Suppressor macrophage (primary cell): ENCODE results near the gene GPBP1L1.
"Not testable (repeated sequence)": the region's sequence is repeated elsewhere in the genome, so short reads cannot be mapped to it uniquely, and the experiment has no call there.

ENCODE experiments used
- DNase-seq, 4 experiments: peaks; one replicate each; pipeline ENCODE4 v3.0.0-alpha.2; 2020 to 2022
- total RNA-seq, 17 experiments: gene quantifications; one replicate each; lab custom pipeline; 2026; ENCODE audit warnings: mixed read lengths in 6 of 17, inconsistent platforms in 3 of 17; lab: John Stamatoyannopoulos, UW

The GPBP1L1 gene
- 105 to 192 (median 144) reads per million in 17 experiments for total RNA-seq

GRCh38 chr1:45686288-45687013, at the start of gene GPBP1L1:
GPBP1L1 (minus strand) TSS chr1:45686533; CDS start chr1:45659087, 27,446 bp downstream.
- peak; percentile 98 to 99 (median 98) for DNase-seq

GRCh38 chr1:45730780-45731319, 44.5 kb upstream of the GPBP1L1 start:
- no peak for DNase-seq

GRCh38 chr1:45730075-45730779, 43.9 kb upstream of the GPBP1L1 start:
- DNase-seq = peak; percentile 45 to 72 (median 68)

GRCh38 chr1:45726007-45726406, 39.7 kb upstream of the GPBP1L1 start:
- not testable (repeated sequence) for DNase-seq

DNA sequence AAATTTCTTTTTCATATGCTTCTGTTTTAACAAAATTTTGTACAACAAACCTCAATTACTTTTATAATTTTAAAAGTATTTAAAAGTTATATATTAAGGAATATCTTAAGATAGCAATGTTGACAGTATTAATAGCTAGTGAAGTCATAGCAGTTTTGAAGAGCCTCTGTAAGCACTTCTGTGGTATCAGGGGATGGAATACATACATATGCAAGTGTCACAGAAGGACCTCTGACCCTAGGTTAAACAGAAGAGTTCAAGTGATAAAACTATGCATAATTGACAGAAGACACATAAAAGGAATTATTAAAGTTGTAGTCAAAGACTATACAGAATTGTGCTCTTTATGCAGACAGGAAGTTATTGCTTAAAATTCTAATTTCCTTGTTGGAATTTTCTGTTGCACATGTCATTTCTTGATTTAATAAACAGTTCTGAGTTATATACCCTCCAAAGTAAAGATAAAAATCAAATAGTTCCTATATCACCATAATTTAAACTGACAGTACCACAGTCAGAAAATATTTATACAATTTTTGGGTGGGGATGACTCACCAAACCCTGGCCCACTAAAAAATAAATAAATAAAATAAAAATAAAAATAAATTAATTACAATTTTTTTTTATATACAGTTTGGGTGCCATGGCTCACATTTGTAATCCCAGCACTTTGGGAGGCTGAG, 37.1 kb upstream of the GPBP1L1 start:
- peak in 1 of 4 experiments; percentile 17 for DNase-seq

DNA sequence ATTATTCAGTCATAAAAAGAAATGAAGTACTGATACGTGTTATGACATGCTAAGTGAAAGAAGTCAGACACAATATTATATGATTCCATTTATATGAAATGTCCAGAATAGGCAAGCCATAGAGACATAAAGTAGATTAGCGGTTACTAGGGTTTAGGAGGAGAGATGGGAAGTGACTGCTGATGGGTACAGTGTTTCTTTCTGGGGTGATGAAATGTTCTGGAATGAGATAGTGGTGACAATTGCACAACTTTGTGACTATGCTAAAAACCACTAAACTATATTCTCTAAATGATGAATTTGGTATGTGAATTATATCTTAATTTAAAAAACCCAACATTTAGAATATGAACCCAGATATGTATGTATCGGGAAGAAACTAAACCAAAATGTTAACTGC, 36.5 kb upstream of the GPBP1L1 start:
- DNase-seq = peak; percentile 18 to 63 (median 48)

- no peak for DNase-seq
Measured at GRCh38 chr1:45721207-45721606, 34.9 kb upstream of the GPBP1L1 start.

DNA sequence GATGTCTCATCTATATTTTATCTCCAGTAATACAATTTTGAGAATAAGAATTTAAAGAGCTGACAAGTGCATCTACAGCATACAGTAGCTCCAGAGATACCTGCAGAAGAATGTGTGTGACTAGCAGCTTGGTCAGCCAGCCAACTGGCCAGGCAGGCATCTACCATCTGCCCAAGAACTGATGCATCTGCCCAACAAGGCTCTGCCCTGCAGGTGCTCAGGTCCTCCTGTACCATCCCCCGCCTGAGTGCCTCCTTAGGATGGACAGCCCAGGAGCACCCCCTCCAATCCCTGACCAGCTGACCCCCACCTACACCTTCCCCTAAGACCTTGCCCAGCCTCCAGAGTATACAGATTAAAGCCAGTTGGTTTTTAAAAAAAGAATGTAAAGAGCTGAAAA, 32.0 kb upstream of the GPBP1L1 start:
- DNase-seq = no peak

GRCh38 chr1:45717386-45717785, 31.1 kb upstream of the GPBP1L1 start:
- not testable (repeated sequence) for DNase-seq

GRCh38 chr1:45716700-45717099, 30.4 kb upstream of the GPBP1L1 start:
- DNase-seq = no peak

DNA sequence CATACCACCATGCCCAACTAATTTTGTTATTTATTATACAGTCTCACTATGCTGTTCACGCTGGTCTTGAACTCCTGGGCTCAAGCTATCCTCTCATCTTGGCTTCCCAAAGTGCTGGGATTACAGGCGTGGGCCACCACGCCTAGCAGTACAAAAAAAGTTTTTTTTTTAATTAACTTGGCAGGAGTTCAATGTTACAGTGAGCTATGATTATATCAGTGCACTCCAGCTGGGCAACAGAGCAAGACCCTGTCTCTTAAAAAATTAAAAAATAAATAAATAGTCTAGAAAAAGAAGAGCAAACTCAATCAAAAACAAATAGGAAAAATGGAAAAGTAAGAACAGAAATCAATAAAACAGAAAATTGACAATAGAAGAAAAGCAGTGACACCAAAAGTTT, 27.4 kb upstream of the GPBP1L1 start:
- no peak for DNase-seq

DNA sequence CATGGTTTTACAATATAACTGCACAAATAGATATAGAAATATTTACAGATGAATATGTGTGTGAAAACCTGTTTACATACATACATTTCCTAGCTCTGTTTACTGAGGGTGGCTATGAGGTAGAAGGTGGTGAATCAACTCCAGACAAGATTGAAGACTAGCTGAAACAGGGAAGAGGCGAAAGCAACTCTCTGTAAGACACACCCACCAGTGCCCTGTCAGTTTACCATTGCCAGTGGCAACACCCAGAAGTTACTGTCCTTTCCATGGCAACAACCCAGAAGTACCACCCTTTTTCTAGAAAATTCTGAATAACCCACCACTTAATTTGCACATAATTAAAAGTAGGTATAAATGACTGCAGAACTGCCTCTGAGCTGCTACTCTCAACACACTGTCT, 18.3 kb upstream of the GPBP1L1 start:
- no peak for DNase-seq

DNA sequence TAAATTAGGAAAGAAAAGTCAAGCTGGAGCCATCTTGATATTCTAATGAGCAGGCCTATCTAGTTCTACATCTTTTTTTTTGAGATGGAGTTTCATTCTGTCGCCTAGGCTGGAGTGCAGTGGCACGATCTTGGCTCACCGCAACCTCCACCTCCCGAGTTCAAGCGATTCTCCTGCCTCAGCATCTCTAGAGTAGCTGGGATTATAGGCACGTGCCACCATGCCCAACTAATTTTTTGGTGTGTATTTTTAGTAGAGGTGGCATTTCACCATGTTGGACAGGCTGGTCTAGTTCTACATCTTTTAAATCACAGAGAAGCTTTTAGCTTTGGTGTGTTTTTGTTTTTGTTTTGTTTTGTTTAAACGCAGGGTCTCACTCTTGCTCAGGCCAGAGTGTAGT, 8.5 kb upstream of the GPBP1L1 start:
- no peak for DNase-seq

GRCh38 chr1:45693811-45694210, 7.5 kb upstream of the GPBP1L1 start:
- DNase-seq = not testable (repeated sequence)

GRCh38 chr1:45687754-45688740, 1.7 kb upstream of the GPBP1L1 start, which contains the start of gene TMEM69:
TMEM69 (plus strand) TSS chr1:45688181; CDS start chr1:45691069, 2,888 bp downstream.
- DNase-seq = peak; percentile 90 to 94 (median 91)

DNA sequence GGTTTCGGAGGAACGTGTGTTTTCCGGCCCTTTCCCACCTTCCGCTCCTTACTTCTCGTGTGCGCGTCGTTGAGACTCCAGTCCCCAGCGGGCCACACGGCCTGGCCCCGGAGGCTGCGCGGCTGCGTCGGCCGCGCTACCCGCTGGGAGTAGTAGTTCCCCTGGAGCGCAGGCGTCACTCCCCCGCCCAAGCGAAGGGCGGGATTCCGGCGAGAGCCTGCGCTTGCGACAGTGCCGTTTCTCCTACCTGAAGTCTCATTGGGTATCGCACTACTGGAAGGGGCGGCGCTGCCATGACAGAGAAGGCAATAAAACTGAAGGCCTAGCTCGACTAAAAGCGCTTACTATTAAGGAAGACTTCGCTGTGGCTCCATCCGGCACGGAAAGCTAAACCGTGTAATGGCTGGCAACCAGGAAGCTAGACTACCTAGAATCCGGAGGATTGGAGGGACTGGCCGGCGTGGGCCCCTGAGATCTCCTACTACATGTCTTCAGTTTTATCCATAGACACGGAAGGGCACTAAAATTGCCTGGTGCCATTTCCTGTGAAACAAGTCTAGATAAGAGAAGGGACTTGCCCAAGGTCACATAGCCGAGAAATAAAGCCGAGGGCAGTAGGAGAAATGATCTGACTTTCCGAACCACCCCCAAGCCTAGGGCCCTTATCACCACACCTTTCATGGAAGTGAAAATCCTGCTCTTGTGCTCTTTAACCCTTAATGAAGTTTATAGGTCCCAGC, 851 bp upstream of the GPBP1L1 start:
- DNase-seq = peak; percentile 99 to 100 (median 99)

GRCh38 chr1:45686015-45686287, 382 bp downstream of the GPBP1L1 start:
- DNase-seq = peak; percentile 51 to 71 (median 54)

- peak; percentile 38 to 57 (median 50) for DNase-seq
Measured at GRCh38 chr1:45685308-45686014, 872 bp downstream of the GPBP1L1 start.

DNA sequence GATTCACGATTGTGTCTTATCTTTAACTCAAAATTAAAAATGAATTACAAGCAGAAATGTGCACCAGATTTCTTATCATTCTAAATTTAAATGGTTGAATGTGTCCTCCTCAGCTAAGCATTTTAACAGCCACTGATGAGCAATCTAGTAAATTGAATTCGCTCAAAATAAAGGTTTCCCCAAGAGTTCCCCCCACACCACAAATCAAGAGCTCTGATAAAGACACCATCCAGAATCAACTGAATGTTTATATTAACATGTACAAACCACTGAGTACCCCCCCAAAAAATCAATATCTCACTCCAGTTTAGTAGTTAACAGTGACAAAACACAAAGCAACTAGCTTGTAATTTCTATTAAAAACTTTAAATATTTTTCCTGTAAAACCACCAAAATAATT, 1.9 kb downstream of the GPBP1L1 start:
- no peak for DNase-seq

DNA sequence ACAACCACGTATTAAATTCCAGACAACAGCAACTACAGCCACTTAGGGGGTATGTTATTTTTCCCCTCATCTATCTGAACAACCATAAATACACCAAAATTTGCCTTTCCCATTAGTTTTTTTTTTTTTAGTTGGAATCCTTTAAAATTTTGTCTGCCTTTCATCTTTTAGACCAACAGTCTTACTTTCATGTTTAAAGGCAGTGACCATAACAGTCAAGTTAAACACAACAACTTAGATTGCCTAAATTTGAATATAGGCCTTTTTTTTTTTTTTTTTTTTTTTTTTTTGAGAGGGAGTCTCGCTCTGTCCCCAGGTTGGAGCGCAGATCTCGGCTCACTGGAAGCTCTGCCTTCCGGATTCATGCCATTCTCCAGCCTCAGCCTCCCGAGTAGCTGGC, 3.4 kb downstream of the GPBP1L1 start:
- no peak for DNase-seq
